GM23248 (cell line): ENCODE data around the gene PPP1R13B. TPM values are rescaled to one million over a fixed set of nuclear protein-coding genes. Genes with fewer than 3 reads are reported as not detected.
A peak's percentile ranks its signal among the peaks of the same experiment; 100 is the strongest.

Experiments used
- DNase-seq: peaks from one replicate; pipeline ENCODE4 v3.0.0-alpha.2; 2015
- H2AFZ ChIP-seq: fragments of 200-600 bp; sonication (generic); 2 replicates; pipeline ENCODE4 v1.6.1; 2016; ENCODE audit warnings: antibody characterized with exemption
- H3F3A ChIP-seq: fragments of 200-600 bp; sonication (generic); 2 replicates; pipeline ENCODE4 v1.6.1; 2016; ENCODE audit warnings: mild to moderate bottlenecking, antibody characterized with exemption, mixed run types; ENCODE audit not compliant: insufficient read depth
- H3K27ac ChIP-seq: fragments of 200-600 bp; sonication (generic); 2 replicates; pipeline ENCODE4 v1.5.1; 2016; ENCODE audit warnings: mild to moderate bottlenecking
- H3K27me3 ChIP-seq: fragments of 200-600 bp; sonication (generic); replicated peaks from 2 replicates; pipeline ENCODE4 v1.6.1; 2016; ENCODE audit warnings: mild to moderate bottlenecking; ENCODE audit not compliant: insufficient read depth
- H3K36me3 ChIP-seq: fragments of 200-600 bp; sonication (generic); 2 replicates; pipeline ENCODE4 v1.6.1; 2016; ENCODE audit warnings: low read depth, mild to moderate bottlenecking
- H3K4me1 ChIP-seq: fragments of 200-600 bp; sonication (generic); 2 replicates; pipeline ENCODE4 v1.6.1; 2016; ENCODE audit warnings: mild to moderate bottlenecking; ENCODE audit not compliant: insufficient read depth
- H3K4me2 ChIP-seq: fragments of 200-600 bp; sonication (generic); one replicate; pipeline ENCODE4 v1.6.1; 2016; ENCODE audit warnings: mild to moderate bottlenecking; ENCODE audit not compliant: unreplicated experiment
- H3K4me3 ChIP-seq: fragments of 200-600 bp; sonication (generic); 2 replicates; pipeline ENCODE4 v1.5.1; 2016; ENCODE audit warnings: mild to moderate bottlenecking
- H3K79me2 ChIP-seq: fragments of 200-600 bp; sonication (generic); 2 replicates; pipeline ENCODE4 v1.6.1; 2016; ENCODE audit warnings: mild to moderate bottlenecking; ENCODE audit not compliant: insufficient read depth
- H3K9ac ChIP-seq: fragments of 200-600 bp; sonication (generic); 2 replicates; pipeline ENCODE4 v1.6.1; 2016; ENCODE audit warnings: mild to moderate bottlenecking
- H3K9me2 ChIP-seq: fragments of 200-600 bp; sonication (generic); 2 replicates; pipeline ENCODE4 v1.6.1; 2016; ENCODE audit warnings: mixed run types, mild to moderate bottlenecking, moderate library complexity; ENCODE audit not compliant: insufficient read depth
- H3K9me3 ChIP-seq: fragments of 200-600 bp; sonication (generic); one replicate; pipeline ENCODE4 v1.6.1; 2017; ENCODE audit warnings: low read depth
- H4K20me1 ChIP-seq: fragments of 200-600 bp; sonication (generic); 2 replicates; pipeline ENCODE4 v1.6.0; 2016; ENCODE audit not compliant: insufficient read depth
- EZH2 ChIP-seq: fragments of 200-600 bp; sonication (generic); IDR thresholded peaks from 2 replicates; pipeline ENCODE4 v1.6.1; 2018; ENCODE audit warnings: antibody characterized with exemption, mild to moderate bottlenecking; ENCODE audit not compliant: insufficient read depth, poor library complexity, severe bottlenecking
- EZH2phosphoT487 ChIP-seq: fragments of 200-600 bp; sonication (generic); IDR thresholded peaks from 2 replicates; pipeline ENCODE4 v1.6.1; 2018; ENCODE audit warnings: antibody characterized with exemption, moderate library complexity, mild to moderate bottlenecking, low read depth; ENCODE audit not compliant: insufficient read depth
- WGBS, 2 experiments: methylation state at CpG; one replicate each; pipeline ENCODE4 v1.1.6; 2015 to 2017; ENCODE audit warnings: low lambda C conversion rate in 2 of 2, low coverage in 1 of 2; ENCODE audit errors: missing lambda C conversion rate in 2 of 2; 5-methylcytosine and 5-hydroxymethylcytosine counted together
- in situ Hi-C: fragments of 300-500 bp; cut with MboI; formaldehyde crosslinking; loops from 2 replicates; pipeline ENCODE4 v1.15.0; 2020
- polyA plus RNA-seq: library from polyadenylated mRNA; unstranded; fragments of >200 nt; fragmentation: Nextera tagmentation; extraction: Ambion mirVana; gene quantifications from 2 replicates; pipeline ENCODE4 v1.2.1, GENCODE V29; 2016
- total RNA-seq: library from RNA; depleted of rRNA; stranded (reverse); fragments of >200 nt; shearing (Covaris generic); gene quantifications from 2 replicates; pipeline ENCODE4 v1.2.3, GENCODE V29; 2014

Gene PPP1R13B
- total and polyA plus RNA-seq, 2 experiments from 2014 or later = 2.0 to 4.6 TPM

DNA sequence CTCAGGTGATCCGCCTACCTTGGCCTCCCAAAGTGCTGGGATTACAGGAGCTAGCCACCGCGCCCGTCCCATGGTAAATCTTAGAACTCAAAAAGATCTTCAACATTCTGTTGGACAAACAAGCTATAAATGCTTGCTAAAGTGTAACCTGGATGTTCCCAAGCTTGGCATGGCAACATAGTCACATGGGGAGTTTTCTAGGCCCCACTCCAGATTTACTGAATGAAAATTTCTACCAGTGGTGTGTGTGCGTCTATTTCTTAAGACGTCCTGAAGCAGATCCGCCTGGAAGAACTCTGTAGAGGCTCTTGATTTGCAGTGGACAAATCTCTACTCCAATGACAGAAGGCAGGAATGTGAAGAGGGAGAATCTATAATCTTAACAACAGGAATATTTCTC lies 71.9 kb downstream of the PPP1R13B start:
- Histone ChIP-seq H2AFZ (no peak overlapping the region), H3K4me1 (no peaks in the 10 kb centered on the region), H4K20me1 (no peaks in the 10 kb centered on the region), H3K9ac (no peak overlapping the region), H3K4me2 (no peak overlapping the region), H3K36me3 (peaks cover 4% of the 10 kb centered on the region; the same call in 1 of the 2 replicates), H3K27ac (no peak overlapping the region), H3K9me3 (no peaks in the 10 kb centered on the region), H3K27me3 (no peaks in the 10 kb centered on the region), H3K9me2 (no peaks in the 10 kb centered on the region), H3K4me3 (no peak overlapping the region), H3F3A (no peaks in the 10 kb centered on the region), H3K79me2 (no peaks in the 10 kb centered on the region)
- in situ Hi-C loops = no loop called here
- no peak for DNase-seq
- TF ChIP-seq EZH2phosphoT487 (no peak), EZH2 (no peak)
- WGBS, 2 experiments = 91 to 95% methylated on average over 7 of the region's 7 CpGs

- Histone ChIP-seq H3K27me3 (no peaks in the 10 kb centered on the region), H3K4me1 (no peaks in the 10 kb centered on the region), H3K9me3 (no peaks in the 10 kb centered on the region), H3K4me3 (no peak overlapping the region), H3K79me2 (no peaks in the 10 kb centered on the region), H3K36me3 (peaks cover 4% of the 10 kb centered on the region; the same call in 1 of the 2 replicates), H3K4me2 (no peak overlapping the region), H3K27ac (no peak overlapping the region), H2AFZ (no peak overlapping the region), H4K20me1 (no peaks in the 10 kb centered on the region), H3K9ac (no peak overlapping the region), H3F3A (no peaks in the 10 kb centered on the region), H3K9me2 (no peaks in the 10 kb centered on the region)
- no peak for TF ChIP-seq EZH2
- no peak for TF ChIP-seq EZH2phosphoT487
- no peak for DNase-seq
- 89 to 100% methylated on average over 2 of the region's 2 CpGs for WGBS, 2 experiments
- in situ Hi-C loops = no loop called here
Measured at GRCh38 chr14:103773521-103773920, 73.9 kb downstream of the PPP1R13B start.

- Histone ChIP-seq H3K9me3 (no peaks in the 10 kb centered on the region), H3K79me2 (no peaks in the 10 kb centered on the region), H2AFZ (no peak overlapping the region), H3F3A (no peaks in the 10 kb centered on the region), H3K4me3 (no peak overlapping the region), H3K4me1 (no peaks in the 10 kb centered on the region), H4K20me1 (no peaks in the 10 kb centered on the region), H3K27me3 (no peaks in the 10 kb centered on the region), H3K9ac (no peak overlapping the region), H3K27ac (no peak overlapping the region), H3K36me3 (peaks cover 4% of the 10 kb centered on the region; the same call in 1 of the 2 replicates), H3K9me2 (no peaks in the 10 kb centered on the region), H3K4me2 (no peak overlapping the region)
- in situ Hi-C loops = no loop called here
- peak; percentile 1 for DNase-seq
- WGBS, 2 experiments = 96 to 100% methylated on average over 1 of the region's 1 CpG
- TF ChIP-seq EZH2 = no peak
- no peak for TF ChIP-seq EZH2phosphoT487
Measured at GRCh38 chr14:103772078-103772712, 75.2 kb downstream of the PPP1R13B start.

GRCh38 chr14:103770902-103771301 lies 76.5 kb downstream of the PPP1R13B start:
- Histone ChIP-seq H3K9ac (no peak overlapping the region), H3K4me3 (no peak overlapping the region), H3K9me2 (no peaks in the 10 kb centered on the region), H3K36me3 (peaks cover 4% of the 10 kb centered on the region; the same call in 1 of the 2 replicates), H3K4me1 (no peaks in the 10 kb centered on the region), H3F3A (no peaks in the 10 kb centered on the region), H3K27me3 (no peaks in the 10 kb centered on the region), H3K4me2 (no peak overlapping the region), H3K9me3 (no peaks in the 10 kb centered on the region), H3K27ac (no peak overlapping the region), H4K20me1 (no peaks in the 10 kb centered on the region), H3K79me2 (no peaks in the 10 kb centered on the region), H2AFZ (no peak overlapping the region)
- no peak for DNase-seq
- in situ Hi-C loops = no loop called here
- TF ChIP-seq EZH2phosphoT487 (no peak), EZH2 (no peak)
- WGBS, 2 experiments = 86 to 88% methylated on average over 4 of the region's 4 CpGs
